NCI-H1694 treated with DMSO at 0.1 percent for 48 hours (cell line): ENCODE measurements around the gene CCT8L2.
"Not testable (repeated sequence)": the region's sequence is repeated elsewhere in the genome, so short reads cannot be mapped to it uniquely, and the experiment has no call there.

Experiments used
- DNase-seq: peaks from one replicate; lab custom pipeline; 2025; lab: John Stamatoyannopoulos, UW

CCT8L2 gene

DNA sequence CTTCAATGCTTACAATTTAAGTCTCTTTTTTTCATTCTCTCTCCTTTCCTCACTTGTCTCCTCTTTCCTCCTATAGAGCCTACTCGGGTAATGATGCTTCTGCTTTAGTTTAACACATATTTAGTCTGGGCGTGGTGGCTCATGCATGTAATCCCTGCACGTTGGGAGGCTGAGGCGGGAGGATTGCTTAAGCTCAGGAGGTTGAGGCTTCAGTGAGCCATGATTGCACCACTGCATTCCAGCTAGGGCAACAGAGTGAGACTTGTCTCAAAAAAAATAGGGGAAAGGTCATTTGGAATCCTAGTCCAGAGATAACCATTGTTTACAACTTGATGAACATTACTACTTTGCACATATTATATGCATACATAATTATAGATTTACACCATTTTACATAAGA is 1.4 kb upstream of the CCT8L2 start:
- DNase-seq: no peak

GRCh38 chr22:16592231-16592630 is 379 bp downstream of the CCT8L2 start:
- not testable (repeated sequence) for DNase-seq

- DNase-seq: not testable (repeated sequence)
Measured at GRCh38 chr22:16591136-16591535, 1.5 kb downstream of the CCT8L2 start.

DNA sequence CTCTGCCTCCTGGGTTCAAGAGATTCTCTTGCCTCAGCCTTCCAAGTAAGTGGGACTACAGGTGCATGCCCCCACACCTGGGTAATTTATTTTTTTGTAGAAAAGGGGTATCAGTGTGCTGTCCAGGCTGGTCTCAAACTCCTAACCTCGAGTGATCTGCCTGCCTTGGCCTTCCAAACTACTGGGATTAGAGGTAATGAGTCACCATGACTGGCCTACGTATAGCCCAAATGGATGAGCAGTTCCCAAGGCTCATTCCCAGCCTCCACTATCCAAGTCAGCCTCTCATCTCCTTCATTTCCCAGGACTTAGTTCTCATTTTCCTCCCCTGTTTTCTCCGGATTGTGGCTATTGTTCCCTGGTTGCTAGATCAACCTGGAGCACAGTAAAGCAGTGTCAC is 5.6 kb downstream of the CCT8L2 start:
- no peak for DNase-seq

- DNase-seq: no peak
Measured at GRCh38 chr22:16586170-16586569, 6.4 kb downstream of the CCT8L2 start.

DNA sequence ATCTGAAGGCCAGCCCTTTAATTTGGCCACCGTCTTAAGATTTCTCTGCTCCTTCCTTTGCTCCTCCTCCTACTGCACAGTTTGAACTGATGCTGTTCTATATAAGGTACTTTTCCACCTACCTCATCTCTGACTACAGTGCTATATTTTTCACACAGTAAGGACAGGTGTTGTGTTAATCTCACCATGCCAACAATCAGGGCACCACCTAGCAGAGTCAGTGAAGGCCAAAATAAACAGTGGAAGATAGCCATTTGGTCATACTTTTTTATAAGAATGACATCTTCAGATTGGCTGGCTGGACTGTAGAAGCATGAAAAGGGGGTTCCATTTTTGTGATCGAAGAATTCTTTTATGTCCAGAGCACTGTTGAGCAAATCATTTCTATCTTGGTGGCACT is 11.7 kb downstream of the CCT8L2 start:
- DNase-seq: not testable (repeated sequence)

DNA sequence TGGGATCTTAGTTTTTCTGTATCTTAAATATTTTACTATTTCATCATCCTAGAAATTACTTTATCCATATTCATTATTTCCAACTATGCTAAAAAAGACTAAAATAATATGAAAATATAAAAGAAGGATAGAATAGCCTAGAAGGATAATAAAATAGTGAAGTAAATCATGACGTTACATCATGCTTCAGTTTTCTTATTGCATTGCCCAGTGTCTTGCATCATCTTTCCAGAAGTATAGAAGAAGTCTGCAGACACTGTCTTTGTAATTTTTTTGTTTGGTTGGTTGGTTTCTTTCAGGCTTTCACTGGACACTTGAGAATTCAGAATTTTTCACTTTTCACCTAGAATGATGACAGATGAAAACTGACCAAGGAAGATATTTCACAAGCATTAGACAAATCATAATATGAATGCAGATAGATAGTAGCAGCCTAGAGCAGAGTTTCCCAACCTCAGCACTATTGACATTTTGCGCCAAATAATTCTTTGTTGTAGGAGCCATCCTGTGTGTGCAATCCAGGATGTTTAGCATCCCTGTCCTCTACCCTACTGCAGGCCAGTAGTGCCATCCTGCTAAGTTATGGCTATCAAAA is 23.3 kb downstream of the CCT8L2 start:
- DNase-seq: not testable (repeated sequence)

DNA sequence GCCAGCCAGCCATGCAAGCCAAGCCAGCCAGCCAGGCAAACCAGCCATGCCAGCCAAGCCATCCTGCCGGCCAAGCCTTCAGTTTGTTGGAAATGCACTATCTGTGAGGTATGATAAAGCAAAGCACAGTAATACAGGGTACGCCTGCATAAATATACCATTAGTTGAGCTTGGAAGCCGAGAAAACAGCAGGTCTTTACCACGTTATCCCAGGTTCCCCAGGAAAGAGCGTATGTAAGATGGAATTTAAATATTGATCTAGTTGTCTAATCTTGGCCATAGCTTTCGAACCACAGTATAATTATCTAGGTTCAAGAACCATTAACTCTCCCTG is 24.2 kb downstream of the CCT8L2 start:
- no peak for DNase-seq

- DNase-seq: not testable (repeated sequence)
Measured at GRCh38 chr22:16567617-16568424, 24.8 kb downstream of the CCT8L2 start.

- not testable (repeated sequence) for DNase-seq
Measured at GRCh38 chr22:16566421-16567151, 26.0 kb downstream of the CCT8L2 start.

- not testable (repeated sequence) for DNase-seq
Measured at GRCh38 chr22:16565585-16566420, 26.8 kb downstream of the CCT8L2 start.

GRCh38 chr22:16564837-16565584 is 27.6 kb downstream of the CCT8L2 start:
- not testable (repeated sequence) for DNase-seq

DNA sequence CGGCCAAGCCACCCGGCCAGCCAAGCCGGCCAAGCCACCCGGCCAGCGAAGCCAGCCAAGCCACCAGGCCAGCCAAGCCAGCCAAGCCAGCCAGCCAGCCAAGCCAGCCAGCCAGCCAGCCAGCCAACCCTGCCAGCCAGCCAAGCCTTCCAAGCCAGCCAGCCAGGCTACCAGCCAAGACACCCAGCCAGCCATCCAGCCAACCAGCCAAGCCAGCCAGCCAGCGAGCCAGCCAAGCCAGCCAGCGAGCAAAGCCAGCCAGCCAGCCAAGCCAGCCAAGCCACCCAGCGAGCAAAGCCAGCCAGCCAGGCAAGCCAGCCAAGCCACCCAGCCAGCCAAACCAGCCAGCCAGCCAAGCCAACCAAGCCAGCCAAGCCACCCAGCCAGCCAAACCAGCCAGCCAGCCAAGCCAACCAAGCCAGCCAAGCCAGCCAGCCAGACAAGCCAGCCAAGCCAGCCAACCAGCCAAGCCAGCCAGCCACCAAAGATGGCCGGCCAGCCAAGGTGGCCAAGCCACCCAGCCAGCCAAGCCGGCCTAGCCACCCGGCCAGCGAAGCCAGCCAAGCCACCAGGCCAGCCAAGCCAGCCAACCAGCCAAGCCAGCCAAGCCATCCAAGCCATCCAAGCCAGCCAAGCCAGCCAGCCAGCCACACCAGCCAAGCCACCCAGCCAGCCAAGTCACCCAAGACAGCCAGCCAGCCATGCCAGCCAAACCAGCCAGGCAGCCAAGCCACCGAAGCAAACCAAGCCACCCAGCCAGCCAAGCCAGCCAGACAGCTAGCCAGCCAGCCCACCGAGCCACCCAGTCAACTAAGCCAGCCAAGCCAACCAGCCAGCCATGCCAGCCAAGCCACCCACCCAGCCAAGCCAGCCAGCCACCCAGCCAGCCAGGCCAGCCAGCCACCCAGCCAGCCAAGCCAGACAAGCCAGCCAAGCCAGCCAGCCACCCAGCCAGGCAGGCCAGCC is 28.8 kb downstream of the CCT8L2 start:
- no peak for DNase-seq

- DNase-seq: no peak
Measured at GRCh38 chr22:16562711-16563554, 29.7 kb downstream of the CCT8L2 start.

- DNase-seq: not testable (repeated sequence)
Measured at GRCh38 chr22:16561093-16561658, 31.4 kb downstream of the CCT8L2 start.

DNA sequence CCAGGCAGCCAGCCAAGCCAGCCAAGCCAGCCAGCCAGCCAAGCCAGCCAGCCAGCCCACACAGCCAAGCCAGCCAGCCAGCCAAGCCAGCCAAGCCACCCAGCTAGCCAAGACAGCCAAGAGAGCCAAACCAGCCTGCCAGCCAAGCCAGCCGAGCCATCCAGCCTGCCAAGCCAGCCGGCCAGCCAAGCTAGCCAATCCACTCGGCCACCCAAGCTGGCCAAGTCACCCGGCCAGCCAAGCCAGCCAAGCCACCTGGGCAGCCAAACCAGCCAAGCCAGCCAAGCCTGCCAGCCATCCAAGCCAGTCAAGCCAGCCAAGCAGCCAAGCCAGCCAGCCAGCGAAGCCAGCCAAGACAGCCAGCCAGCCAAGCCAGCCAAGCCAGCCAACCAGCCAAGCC is 32.0 kb downstream of the CCT8L2 start:
- DNase-seq: not testable (repeated sequence)

DNA sequence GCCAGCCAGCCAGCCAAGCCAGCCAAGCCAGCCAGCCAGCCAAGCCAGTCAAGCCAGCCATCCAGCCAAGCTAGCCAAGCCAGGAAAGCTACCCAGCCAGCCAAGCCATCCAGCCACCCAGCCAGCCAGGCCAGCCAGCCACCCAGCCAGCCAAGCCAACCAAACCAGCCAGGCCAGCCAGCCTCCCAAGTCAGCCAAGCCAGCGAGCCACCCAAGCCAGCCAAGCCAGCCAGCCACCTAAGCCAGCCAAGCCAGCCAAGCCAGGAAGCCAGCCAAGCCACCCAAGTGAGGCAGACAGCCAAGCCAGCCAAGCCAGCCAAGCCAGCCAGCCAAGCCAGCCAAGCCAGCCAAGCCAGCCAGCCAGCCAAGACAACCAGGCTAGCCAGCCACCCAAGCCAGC is 32.6 kb downstream of the CCT8L2 start:
- DNase-seq: not testable (repeated sequence)

DNA sequence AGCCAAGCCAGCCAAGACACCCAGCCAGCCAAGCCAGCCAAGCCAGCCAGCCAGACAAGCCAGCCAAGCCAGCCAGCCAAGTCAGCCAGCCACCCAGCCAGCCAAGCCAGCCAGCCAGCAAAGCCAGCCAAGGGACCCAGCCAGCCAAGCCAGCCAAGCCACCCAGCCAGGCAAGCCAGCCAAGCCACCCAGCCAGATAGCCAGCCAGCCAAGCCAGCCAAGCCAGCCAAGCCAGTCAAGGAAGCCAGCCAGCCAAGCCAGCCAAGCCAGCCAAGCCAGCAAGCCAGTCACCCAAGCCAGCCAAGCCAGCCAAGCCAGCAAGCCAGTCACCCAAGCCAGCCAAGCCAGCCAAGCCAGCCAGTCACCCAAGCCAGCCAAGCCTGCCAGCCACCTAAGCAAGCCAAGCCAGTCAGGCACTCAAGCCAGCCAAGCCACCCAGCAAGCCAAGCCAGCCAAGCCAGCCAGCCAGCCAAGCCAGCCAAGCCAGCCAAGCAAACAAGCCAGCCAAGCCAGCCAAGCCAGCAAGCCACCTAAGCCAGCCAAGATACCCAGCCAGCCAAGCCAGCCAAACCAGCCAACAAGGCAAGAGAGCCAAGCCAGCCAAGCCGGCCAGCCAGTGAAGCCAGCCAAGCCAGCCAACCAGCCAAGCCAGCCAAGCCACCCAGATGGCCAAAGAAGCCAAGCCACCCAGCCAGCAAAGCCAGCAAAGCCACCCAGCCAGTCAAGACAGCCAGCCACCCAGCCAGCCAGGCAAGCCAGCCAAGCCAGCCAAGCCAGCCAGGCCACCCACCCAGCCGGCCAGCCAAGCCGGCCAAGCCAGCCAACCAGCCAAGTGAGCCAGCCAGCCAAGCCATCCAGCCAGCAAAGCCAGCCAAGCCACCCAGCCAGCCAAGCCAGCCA is 33.3 kb downstream of the CCT8L2 start:
- no peak for DNase-seq
